Esophagus mucosa (tissue), 1 donor: ENCODE data around the gene SLC25A23. TPM values are rescaled to one million over a fixed set of nuclear protein-coding genes. Genes with fewer than 3 reads are reported as not detected.
"Not testable (repeated sequence)": the region's sequence is repeated elsewhere in the genome, so short reads cannot be mapped to it uniquely, and the experiment has no call there.

Source experiments
- ATAC-seq: fragments of 200-7000 bp; cut with Tn5 transposase; one replicate; pipeline ENCODE4 v1.9.1; 2020
- total RNA-seq: library from RNA; stranded (reverse); gene quantifications from one replicate; pipeline ENCODE4 v1.2.4, GENCODE V29; 2023
- donor health status: DM: yes; HTN: yes; CAD: no.

Gene SLC25A23
- 31.1 TPM for total RNA-seq

DNA sequence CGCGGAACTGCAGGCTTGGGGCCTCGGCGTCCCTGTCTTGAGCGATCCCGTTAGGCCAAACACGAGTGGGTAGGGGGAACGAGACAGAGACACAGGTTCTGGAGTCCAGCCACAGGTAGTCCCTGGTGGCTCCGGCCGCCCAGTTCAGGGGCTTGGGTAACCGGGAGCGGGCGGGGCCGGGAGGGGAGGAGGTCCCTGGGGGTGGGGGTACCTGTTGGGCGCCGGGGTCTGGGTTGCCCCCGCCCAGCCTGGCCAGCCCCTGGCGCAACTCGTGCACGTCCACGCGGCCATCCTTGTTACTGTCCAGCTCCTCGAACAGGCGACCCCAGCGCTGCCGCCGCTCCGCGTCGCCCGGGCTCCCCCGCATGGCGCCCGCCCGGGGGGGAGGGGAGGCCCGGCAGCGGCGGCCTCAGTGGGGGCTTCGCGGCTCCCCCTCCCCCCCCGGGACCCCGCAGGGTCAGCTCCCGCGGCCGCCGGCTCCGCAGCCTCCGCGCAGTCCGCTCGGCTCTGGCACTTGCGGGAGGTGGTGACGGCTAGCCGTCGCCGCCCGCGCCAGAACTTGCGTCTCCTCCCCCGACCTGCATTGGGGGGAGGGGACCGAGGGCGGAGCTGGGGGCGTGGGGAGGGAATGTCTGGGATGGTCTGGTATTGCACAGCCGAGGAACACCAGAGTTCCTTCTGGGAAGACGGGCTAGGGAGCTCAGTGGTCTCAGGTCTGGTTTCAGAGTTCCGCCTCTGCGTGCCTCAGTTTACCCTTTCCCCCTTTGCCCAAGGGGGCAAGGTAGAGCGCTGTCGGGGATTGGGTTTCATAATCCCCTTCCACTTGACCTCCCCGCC is at the start of gene SLC25A23:
Gene SLC25A23, minus strand, starts transcription at position 531 of the 837 bp plus-strand sequence. Its CDS starts 164 bp downstream, at position 367.
- peak; percentile 48 for ATAC-seq

DNA sequence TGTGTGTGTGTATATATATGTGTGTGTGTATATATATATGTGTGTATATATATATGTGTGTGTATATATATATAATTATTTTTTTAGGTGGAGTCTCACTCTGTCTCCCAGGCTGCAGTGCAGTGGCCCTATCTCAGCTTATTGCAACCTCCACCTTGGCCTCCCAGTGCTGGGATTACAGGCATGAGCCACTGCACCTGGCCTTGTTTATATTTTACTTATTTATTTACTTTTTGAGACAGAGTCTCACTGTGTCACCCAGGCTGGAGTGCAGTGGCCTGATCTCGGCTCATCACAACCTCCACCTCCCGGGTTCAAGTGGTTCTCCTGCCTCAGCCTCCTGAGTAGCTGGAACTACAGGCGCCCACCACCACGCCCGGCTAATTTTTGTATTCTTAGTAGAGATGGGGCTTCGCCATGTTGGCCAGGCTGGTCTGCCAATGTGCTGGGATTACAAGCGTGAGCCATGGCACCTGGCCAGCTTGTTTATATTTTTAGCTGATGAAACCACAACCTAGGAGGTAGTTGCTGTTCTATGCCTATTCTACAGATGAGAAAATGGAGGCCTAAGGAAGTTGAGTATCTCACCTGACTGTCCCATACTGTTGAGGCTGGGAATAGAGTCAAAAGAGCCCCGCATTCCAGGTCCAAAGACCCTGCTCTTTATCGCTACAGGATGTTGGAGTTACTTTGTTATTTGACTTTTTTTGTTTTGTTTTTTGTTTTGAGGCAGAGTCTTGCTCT is 48.6 kb upstream of the SLC25A23 start:
- ATAC-seq: not testable (repeated sequence)

DNA sequence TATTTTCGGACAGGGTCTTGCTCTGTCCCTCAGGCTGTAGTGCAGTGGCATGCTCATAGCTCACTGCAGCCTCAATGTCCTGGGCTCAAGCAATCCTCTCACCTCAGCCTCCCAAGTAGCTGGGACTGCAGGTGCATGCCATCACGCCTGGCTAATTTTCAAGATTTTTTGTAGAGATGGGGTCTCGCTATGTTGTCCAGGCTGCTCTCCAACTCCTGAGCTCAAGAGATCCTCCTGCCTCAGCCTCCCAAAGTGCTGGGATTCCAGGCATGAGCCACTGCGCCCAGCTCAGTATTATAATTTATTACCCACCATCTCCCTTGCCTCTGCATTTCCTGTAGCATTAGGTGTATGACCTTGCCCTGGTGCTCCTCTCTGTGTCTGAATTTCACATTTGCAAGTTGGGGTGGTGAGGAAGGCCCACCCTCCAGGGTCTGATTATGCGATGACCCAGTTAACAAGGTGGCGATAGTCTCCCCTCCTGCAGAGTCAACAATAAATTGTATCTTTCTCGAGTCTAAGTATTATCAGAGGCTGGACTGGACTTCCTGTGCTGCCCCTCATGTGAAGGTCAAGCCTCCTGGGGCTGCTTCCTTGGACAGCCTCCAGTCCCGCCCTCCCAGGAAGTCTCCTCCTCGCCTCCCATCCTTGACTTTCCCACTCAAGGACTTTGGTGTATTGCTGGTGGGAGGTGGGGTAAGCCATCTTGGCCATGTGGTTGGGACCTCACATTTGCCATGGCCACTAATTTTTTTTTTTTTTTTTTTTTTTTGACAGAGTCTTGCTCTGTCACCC is 44.0 kb upstream of the SLC25A23 start:
- ATAC-seq: no peak

DNA sequence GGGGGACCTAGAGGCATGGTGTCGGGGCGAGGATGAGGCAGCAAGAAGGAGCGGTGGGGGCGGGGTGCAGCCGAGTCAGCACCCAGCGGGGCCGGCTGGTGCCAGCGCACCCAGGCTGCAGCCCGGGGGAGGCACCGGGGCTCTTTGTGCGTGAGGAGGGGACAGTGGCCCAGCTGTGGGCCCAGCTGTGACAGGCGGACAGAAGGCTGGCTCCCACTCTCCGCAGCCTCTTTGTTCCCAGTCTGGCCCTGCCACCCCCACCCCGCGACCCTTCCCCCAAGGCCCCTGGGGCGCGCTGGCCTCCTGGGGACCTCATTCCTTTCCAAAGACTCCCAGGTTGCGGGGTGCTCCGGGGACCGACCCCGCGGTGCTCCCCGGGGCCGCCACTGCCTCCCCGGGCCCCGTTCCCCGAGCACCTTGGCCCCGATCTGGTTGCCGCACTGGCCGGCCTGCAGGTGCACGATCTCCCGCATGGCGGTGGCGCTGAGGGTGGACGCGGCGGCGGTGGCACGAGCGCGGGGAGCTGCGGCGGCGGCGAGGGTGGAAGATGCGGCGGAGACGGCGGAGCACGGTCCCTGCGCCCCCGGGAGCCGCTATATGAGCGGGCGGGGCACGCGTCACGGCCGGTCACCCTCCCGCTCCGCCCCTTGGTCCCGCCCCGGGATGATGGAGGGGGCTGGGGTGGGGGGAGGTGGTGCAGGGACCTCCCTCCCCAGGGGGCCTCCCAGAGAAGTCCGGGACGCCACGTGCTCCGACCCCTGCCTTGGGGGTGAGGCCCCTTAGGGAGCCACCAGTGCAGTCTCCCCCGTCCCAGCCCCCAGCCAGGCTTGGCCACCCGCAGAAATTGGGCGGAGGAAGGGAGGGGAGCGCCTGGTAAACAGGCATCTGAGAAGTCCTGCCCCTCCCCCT is 42.4 kb upstream of the SLC25A23 start, which contains the start of gene TUBB4A:
Gene TUBB4A, minus strand, starts transcription at position 570 of the 909 bp plus-strand sequence. Its CDS starts 97 bp downstream, at position 473.
- peak; percentile 30 for ATAC-seq

DNA sequence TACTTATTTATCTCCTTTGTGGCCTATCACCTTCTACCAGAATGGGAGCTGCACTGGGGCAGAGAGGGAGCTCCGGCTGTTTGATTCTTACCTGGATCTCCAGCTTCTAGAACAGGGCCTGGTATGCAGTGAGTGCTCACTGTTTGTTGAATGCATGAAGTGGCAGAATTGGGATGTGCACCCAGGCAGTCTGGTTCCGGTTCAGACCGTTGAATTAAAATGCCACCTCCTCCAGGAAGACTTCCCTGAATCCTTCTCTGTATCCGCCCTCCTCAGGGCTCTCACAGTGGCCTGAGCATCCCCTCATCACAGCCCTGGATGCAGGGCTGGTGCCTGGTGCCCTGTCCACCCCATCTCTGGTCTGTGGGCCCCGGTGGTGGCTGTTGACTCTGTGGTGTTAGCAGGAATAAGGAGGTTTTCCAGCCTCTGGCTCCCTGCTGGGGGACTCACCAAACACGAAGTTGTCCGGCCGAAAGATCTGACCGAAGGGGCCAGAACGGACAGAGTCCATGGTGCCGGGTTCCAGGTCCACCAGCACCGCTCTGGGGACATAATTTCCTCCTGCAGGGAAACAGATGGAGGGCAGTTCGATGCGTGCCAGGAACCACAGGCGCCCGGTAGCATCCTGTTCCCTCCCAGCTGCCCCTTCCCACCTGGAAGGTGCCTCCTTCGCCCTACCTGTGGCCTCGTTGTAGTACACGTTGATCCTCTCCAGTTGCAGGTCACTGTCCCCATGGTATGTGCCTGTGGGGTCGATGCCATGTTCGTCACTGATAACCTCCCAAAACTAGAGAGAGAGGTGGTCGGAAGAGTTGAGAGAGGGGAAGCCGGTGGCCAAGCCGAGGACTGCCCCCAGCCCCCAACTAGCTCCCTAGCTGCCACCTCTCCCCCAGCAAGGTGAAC is 41.5 kb upstream of the SLC25A23 start:
- no peak for ATAC-seq

DNA sequence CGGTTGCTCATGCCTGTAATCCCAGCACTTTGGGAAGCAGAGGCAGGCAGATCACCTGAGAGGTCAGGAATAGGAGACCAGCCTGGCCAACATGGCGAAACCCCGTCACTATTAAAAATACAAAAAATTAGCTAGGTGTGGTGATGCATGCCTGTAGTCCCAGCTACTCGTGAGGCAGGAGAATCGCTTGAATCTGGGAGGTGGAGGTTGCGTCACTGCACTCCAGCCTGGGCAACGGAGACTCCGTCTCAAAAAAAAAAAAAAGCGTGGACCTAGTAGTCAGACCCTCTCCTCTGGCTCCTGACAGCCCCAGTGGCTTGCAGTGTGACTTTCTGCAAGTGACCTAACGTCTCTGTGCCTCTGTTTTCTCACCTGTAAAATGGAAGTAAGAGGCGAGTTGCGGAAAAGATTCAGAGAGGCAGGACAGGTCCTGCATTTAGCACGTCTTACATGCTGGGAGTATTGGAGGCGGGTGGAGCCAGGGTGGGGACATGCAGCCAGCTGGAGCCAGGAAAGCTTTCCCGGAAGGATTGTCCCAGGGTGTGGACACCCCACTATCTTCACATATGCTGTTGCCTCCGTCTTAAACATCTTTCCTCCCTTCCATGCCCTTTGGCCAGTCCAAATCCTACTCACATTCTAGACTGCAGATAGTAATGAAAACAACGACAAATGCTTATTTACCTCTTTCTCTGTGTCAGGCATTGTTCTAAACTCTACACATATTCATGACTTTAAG is 39.6 kb upstream of the SLC25A23 start:
- no peak for ATAC-seq

DNA sequence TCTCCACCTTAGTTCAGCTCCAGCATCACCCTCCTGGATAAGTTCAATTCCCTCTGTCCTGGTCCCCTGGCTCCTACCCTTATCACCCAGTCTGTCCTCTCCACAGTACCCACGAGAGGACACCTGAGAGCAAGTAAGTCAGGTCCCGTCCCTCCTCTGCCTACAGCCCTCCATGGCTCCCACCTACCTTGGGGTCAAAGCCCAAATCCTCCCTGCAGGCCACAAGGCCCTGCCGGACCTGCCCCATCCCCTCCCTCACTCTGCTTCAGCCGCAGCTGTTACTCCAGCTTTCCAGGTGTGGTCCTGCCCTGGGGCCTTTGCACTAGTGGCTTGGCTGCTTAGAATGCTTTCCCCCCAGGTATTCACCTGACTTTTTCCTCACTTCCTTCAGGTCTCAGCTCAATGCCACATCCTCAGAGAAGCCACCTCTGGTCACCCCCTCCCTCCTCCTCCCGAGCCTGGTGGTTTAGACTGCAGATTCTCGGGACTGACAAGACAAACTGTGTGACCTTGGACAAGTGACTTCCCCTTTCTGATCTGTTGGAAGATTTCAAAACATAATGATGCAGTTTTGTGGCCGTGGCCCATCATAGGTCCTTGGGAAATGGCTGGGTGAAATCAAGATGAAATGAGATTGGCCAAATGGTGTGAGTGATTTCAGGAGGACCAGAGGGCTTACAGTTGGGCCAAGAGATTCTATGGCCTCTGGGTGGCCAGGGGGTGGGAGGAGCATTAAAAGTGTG is 38.9 kb upstream of the SLC25A23 start:
- ATAC-seq: no peak

DNA sequence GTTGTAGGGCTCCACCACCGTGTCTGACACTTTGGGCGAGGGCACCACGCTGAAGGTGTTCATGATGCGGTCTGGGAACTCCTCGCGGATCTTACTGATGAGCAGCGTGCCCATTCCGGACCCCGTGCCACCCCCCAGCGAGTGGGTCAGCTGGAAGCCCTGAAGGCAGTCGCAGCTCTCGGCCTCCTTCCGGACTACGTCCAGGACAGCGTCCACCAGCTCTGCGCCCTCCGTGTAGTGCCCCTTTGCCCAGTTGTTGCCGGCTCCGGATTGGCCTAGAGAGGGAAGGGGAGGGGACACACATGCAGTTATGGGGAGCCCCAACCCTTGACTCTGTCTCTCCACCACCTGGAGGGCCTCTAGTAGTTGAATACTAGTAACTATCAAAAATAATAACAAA is 36.4 kb upstream of the SLC25A23 start:
- ATAC-seq: no peak

- ATAC-seq: no peak
These were observed 34.9 kb upstream of the SLC25A23 start for GRCh38 chr19:6494438-6495036.

DNA sequence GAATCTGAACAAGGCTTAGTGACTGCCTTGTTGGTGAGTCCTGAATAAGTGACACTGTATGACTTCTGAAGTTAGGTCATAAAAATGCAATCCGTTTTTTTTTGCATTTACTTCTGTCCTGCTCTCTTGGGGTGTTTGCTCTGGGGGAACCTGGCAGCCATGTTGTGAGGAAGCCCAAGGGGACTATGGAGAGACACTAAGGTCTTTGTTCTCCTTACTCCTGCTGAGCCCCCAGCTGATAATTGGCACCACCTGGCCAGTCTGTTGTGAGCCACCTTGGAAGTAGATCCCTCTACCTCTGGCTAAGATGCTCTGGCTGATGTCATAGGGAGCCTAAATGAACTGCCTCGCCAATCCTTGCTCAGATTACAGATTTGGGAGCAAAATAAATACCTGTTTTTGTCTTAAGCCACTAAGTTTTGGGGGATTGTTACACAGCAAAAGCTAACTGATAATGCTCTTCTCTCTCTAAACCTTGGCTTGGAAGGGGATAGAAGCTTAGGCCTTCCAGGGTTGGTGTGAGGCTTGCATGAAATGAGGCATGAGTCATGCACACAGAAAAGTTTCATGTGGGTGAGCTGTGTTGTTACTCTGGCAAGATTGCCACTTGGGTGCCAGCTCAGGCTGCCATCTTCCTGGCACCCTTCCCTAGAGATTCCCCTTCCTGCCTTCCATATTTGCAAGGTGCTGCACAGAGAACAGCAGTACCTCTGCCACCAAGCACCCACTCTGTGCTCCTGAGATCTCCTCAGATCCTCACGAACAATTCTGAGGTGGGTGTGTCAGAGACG is 32.4 kb upstream of the SLC25A23 start:
- ATAC-seq: no peak

- ATAC-seq: no peak
These were observed 30.5 kb upstream of the SLC25A23 start for GRCh38 chr19:6490134-6490533.

DNA sequence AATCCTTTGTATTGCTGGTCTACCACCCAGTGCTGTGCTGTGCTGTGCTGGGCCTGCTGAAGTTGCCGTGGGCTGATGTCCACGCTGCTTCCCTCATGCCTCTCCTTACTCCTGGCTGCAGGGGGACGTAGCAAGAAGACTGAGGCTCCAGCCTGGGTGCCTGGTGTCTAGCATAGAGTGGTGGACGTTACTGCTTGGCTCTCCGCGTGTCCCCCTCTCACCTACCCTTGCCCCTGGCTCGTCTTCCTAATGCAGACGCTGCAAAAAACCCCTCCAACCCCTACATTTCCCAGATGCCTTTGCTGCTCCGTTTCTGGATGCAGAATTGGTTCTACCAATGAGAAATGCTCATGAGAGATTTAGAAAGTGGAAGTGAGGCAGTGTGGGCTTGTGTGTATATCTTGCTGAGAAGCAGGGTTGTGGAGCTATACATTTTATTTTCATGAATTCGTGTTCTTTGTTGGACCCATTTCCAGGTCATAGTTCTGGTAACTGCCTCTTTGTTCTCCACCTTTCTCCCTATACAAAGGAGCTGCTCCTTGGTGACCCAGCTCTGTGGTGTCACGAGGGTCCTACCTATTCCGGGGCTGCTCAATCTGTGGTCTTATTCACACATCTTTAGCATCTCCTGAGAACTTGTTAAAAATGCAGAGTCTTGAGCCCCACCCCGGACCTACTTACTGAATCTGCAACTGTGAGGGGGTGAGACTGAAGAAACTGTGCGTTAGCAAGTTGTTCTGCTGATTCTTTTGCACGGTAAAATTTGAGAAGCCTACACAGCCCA is 29.9 kb upstream of the SLC25A23 start:
- no peak for ATAC-seq

DNA sequence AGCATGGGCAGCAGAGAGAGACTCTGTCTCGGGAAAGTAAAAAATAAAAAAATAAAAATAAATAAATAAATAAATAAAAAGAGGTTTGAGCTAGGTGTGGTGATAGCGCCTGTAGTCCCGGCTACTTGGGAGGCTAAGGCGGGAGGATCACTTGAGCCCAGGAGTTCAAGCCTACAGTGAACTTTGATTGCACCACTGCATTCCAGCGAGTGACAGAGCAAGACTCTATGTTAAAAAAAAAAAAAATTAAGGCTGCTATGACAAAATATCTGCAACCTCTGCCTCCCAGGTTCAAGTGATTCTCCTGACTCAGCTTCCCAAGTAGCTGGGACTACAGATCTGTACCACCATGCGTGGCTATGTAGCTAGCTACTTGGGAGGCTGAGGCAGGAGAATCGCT is 25.2 kb upstream of the SLC25A23 start:
- ATAC-seq: no peak

DNA sequence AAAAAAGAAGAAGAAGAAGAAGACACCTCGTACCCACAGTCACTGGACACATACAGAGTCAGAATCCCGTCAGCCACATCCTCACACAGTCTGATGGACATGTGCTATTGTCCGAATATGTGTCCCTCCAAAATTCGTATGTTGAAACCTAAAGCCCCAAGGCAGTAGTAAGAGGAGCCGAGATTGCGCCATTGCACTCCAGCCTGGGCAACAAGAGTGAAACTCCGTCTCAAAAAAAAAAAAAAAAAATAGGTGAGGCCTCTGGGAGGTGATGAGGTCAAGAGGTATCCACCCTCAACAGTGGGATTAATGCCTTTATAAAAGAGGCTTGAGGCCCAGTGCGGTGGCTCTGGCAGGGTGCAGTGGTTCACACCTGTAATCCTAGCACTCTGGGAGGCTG is 24.6 kb upstream of the SLC25A23 start:
- ATAC-seq: peak; percentile 62

DNA sequence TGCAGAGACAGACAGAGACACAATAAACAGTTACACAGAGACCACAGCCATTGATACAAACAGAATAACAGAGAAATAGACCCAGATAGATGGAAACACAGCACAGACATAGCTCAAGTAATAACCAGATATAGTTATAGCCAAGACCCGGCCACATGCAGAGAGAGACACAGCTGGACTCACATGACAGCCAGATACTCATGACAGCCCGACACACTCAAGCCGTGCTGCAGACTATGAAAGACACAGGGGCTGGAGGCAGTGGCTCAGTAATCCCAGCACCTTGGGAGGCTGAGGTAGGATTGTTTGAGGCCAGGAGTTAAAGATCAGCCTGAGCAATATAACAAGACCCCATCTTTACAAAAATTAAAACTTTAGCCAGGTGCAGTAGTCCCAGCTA is 23.6 kb upstream of the SLC25A23 start:
- ATAC-seq: no peak

GRCh38 chr19:6482343-6482686 is 22.7 kb upstream of the SLC25A23 start:
- no peak for ATAC-seq
